Liver (tissue), 9 donors: ENCODE data around the gene TSPOAP1. TPM values are rescaled to one million over a fixed set of nuclear protein-coding genes. Genes with fewer than 3 reads are reported as not detected.

ENCODE experiments used
- DNase-seq: peaks from one replicate; pipeline ENCODE4 v3.0.0-alpha.2; 2017; ENCODE audit warnings: low spot score
- H3K27ac ChIP-seq, 2 donors: one replicate each; pipeline ENCODE4 v1.7.0; 2013; ENCODE audit warnings: inconsistent platforms in 2 of 2, low read length in 2 of 2, control low read depth in 1 of 2, low read depth in 1 of 2, mild to moderate bottlenecking in 1 of 2
- H3K27me3 ChIP-seq, 4 donors: one replicate each; pipeline versions ENCODE4 v1.6.1 to v1.7.0; 2013; ENCODE audit warnings: low read length in 3 of 4, inconsistent platforms in 1 of 4, mild to moderate bottlenecking in 1 of 4, moderate library complexity in 1 of 4; ENCODE audit not compliant: control insufficient read depth in 4 of 4, insufficient read depth in 4 of 4
- H3K36me3 ChIP-seq, 4 donors: one replicate each; pipeline versions ENCODE4 v1.6.1 to v1.7.0; 2013; ENCODE audit warnings: low read length in 3 of 4, mild to moderate bottlenecking in 3 of 4, low read depth in 1 of 4, moderate library complexity in 1 of 4; ENCODE audit not compliant: control insufficient read depth in 4 of 4, insufficient read depth in 3 of 4
- H3K4me1 ChIP-seq, 4 donors: one replicate each; pipeline versions ENCODE4 v1.6.1 to v1.7.0; 2013; ENCODE audit warnings: low read length in 3 of 4, mild to moderate bottlenecking in 3 of 4, moderate library complexity in 1 of 4; ENCODE audit not compliant: control insufficient read depth in 4 of 4, insufficient read depth in 4 of 4
- H3K4me3 ChIP-seq, 3 donors: one replicate each; pipeline versions ENCODE4 v1.6.1 to v1.7.0; 2013; ENCODE audit warnings: low read length in 3 of 3, control low read depth in 1 of 3, low read depth in 1 of 3, mild to moderate bottlenecking in 1 of 3
- H3K9ac ChIP-seq, 2 donors: one replicate each; pipeline ENCODE4 v1.7.0; 2013; ENCODE audit warnings: low read length in 2 of 2, mild to moderate bottlenecking in 2 of 2, moderate library complexity in 2 of 2, control low read depth in 1 of 2, low read depth in 1 of 2
- H3K9me3 ChIP-seq, 4 donors: one replicate each; pipeline versions ENCODE4 v1.6.1 to v1.7.0; 2013; ENCODE audit warnings: low read length in 3 of 4; ENCODE audit not compliant: control insufficient read depth in 4 of 4
- EGR1 ChIP-seq, 2 donors: IDR thresholded peaks; 2 replicates each; pipeline ENCODE4 v1.6.1; 2016 to 2018; ENCODE audit warnings: antibody characterized with exemption in 2 of 2, low read depth in 2 of 2
- FOXA1 ChIP-seq: IDR thresholded peaks from 2 replicates; pipeline ENCODE4 v1.6.1; 2016; ENCODE audit warnings: antibody characterized with exemption
- FOXA2 ChIP-seq: IDR thresholded peaks from 2 replicates; pipeline ENCODE4 v1.6.1; 2016; ENCODE audit warnings: antibody characterized with exemption
- GABPA ChIP-seq, 2 donors: IDR thresholded peaks in 1 of 2; conservative IDR thresholded peaks in 1 of 2; 2 replicates each; pipeline ENCODE4 v1.6.1; 2016; ENCODE audit warnings: antibody characterized with exemption in 2 of 2, mild to moderate bottlenecking in 1 of 2, moderate library complexity in 1 of 2
- HNF4A ChIP-seq, 2 donors: conservative IDR thresholded peaks; 2 replicates each; pipeline ENCODE4 v1.6.1; 2016; ENCODE audit warnings: antibody characterized with exemption in 2 of 2, mild to moderate bottlenecking in 2 of 2
- HNF4G ChIP-seq: IDR thresholded peaks from 2 replicates; pipeline ENCODE4 v1.6.1; 2016; ENCODE audit warnings: antibody characterized with exemption
- JUND ChIP-seq, 2 donors: IDR thresholded peaks; 2 replicates each; pipeline ENCODE4 v1.6.1; 2016; ENCODE audit warnings: antibody characterized with exemption in 2 of 2
- MAX ChIP-seq: IDR thresholded peaks from 2 replicates; pipeline ENCODE4 v1.6.1; 2016; ENCODE audit warnings: antibody characterized with exemption
- NR2F2 ChIP-seq: IDR thresholded peaks from 2 replicates; pipeline ENCODE4 v1.6.1; 2016; ENCODE audit warnings: antibody characterized with exemption
- RAD21 ChIP-seq, 2 donors: IDR thresholded peaks; 2 replicates each; pipeline ENCODE4 v1.6.1; 2016; ENCODE audit warnings: antibody characterized with exemption in 2 of 2, mild to moderate bottlenecking in 2 of 2
- REST ChIP-seq: IDR thresholded peaks from 2 replicates; pipeline ENCODE4 v1.6.1; 2016; ENCODE audit warnings: antibody characterized with exemption, mild to moderate bottlenecking
- RXRA ChIP-seq, 2 donors: IDR thresholded peaks; 2 replicates each; pipeline ENCODE4 v1.6.1; 2017 to 2018; ENCODE audit warnings: antibody characterized with exemption in 2 of 2, mild to moderate bottlenecking in 1 of 2
- SP1 ChIP-seq: IDR thresholded peaks from 2 replicates; pipeline ENCODE4 v1.6.1; 2018; ENCODE audit warnings: antibody characterized with exemption, mild to moderate bottlenecking
- TAF1 ChIP-seq: conservative IDR thresholded peaks from 2 replicates; pipeline ENCODE4 v1.6.1; 2016; ENCODE audit warnings: antibody characterized with exemption, mild to moderate bottlenecking
- YY1 ChIP-seq: IDR thresholded peaks from 2 replicates; pipeline ENCODE4 v1.6.1; 2016; ENCODE audit warnings: antibody characterized with exemption, mild to moderate bottlenecking
- WGBS: extraction: QIAGEN DNeasy Blood & Tissue Kit; methylation state at CpG from one replicate; pipeline ENCODE4 v1.1.7; 2013; 5-methylcytosine and 5-hydroxymethylcytosine counted together
- polyA plus RNA-seq, 2 donors: library from polyadenylated mRNA; stranded (reverse) in 1 of 2; unstranded in 1 of 2; fragments of 200-250 nt in 1 of 2; fragments of >200 nt in 1 of 2; fragmentation: Nextera tagmentation in 1 of 2; extraction: Ambion mirVana in 1 of 2; gene quantifications; one replicate each; pipeline versions ENCODE4 v1.2.1 to v1.2.3, GENCODE V29; 2013 to 2015
- total RNA-seq, 2 donors: library from RNA; depleted of rRNA; stranded (reverse); fragments of >200 nt; gene quantifications; one replicate each; pipeline ENCODE4 v1.2.3, GENCODE V29; 2014
- TF ChIP-seq, protein P1 (sequence below): IDR thresholded peaks from 2 replicates; pipeline ENCODE4 v1.6.1; 2016; ENCODE audit warnings: antibody characterized with exemption
- TF ChIP-seq, protein P2 (sequence below): fragments of 150-350 bp; IDR thresholded peaks from 2 replicates; pipeline ENCODE4 v1.5.1; 2017; ENCODE audit warnings: improper control_type of control experiment, low read depth, low read length; ENCODE audit not compliant: missing input control
- TF ChIP-seq, protein P3 (sequence below): IDR thresholded peaks from 2 replicates; pipeline ENCODE4 v1.6.1; 2016; ENCODE audit warnings: antibody characterized with exemption
- donor health status: healthy.
- donor health status: healthy.
- donor health status: healthy.
- donor health status: healthy.
- donor health status: healthy.

Gene TSPOAP1
- total and polyA plus RNA-seq, 4 donors = 1.5 to 4.6 (median 2.6) TPM

- no peak overlapping the region for H3K27ac ChIP-seq
- H3K4me3 ChIP-seq = no peak overlapping the region
- TF ChIP-seq JUND (IDR thresholded peaks at IDR 0.05) (no peak), HNF4G (no peak)
- no peaks in the 10 kb centered on the region for H3K36me3 ChIP-seq
- WGBS = 86% methylated on average over 6 of the region's 6 CpGs
- no peaks in the 10 kb centered on the region for H3K27me3 ChIP-seq
- H3K9ac ChIP-seq = no peak overlapping the region
- no peaks in the 10 kb centered on the region for H3K4me1 ChIP-seq
- no peak for DNase-seq
- no peaks in the 10 kb centered on the region for H3K9me3 ChIP-seq
Observed at GRCh38 chr17:58300336-58300735, 28.3 kb downstream of the TSPOAP1 start.

GRCh38 chr17:58294034-58294433, 34.6 kb downstream of the TSPOAP1 start:
- no peak overlapping the region for H3K4me3 ChIP-seq
- WGBS = 91% methylated on average over 1 of the region's 1 CpG
- H3K4me1 ChIP-seq = no peaks in the 10 kb centered on the region
- no peak for TF ChIP-seq NR2F2
- no peak for TF ChIP-seq JUND (IDR thresholded peaks at IDR 0.05)
- no peak for TF ChIP-seq TAF1
- no peak for TF ChIP-seq MAX
- TF ChIP-seq YY1 = no peak
- TF ChIP-seq FOXA1 = no peak
- TF ChIP-seq RAD21 (IDR thresholded peaks at IDR 0.05) = no peak
- TF ChIP-seq FOXA2 = no peak
- TF ChIP-seq, protein P1, sequence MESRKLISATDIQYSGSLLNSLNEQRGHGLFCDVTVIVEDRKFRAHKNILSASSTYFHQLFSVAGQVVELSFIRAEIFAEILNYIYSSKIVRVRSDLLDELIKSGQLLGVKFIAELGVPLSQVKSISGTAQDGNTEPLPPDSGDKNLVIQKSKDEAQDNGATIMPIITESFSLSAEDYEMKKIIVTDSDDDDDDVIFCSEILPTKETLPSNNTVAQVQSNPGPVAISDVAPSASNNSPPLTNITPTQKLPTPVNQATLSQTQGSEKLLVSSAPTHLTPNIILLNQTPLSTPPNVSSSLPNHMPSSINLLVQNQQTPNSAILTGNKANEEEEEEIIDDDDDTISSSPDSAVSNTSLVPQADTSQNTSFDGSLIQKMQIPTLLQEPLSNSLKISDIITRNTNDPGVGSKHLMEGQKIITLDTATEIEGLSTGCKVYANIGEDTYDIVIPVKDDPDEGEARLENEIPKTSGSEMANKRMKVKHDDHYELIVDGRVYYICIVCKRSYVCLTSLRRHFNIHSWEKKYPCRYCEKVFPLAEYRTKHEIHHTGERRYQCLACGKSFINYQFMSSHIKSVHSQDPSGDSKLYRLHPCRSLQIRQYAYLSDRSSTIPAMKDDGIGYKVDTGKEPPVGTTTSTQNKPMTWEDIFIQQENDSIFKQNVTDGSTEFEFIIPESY = no peak
- TF ChIP-seq EGR1 (IDR thresholded peaks at IDR 0.05; ENCODE audit: low read depth in 2 of 2) = no peak
- no peak for TF ChIP-seq RXRA (IDR thresholded peaks at IDR 0.05)
- no peak for TF ChIP-seq GABPA (IDR thresholded peaks at IDR 0.05 in 1 of 2, conservative IDR thresholded peaks at IDR 0.05 in 1 of 2)
- no peak for TF ChIP-seq HNF4G
- TF ChIP-seq HNF4A (conservative IDR thresholded peaks at IDR 0.05) = no peak
- no peaks in the 10 kb centered on the region for H3K9me3 ChIP-seq
- no peak overlapping the region for H3K9ac ChIP-seq
- no peak for DNase-seq
- H3K27ac ChIP-seq = no peak overlapping the region
- peaks cover 0 to 3% (median 0%) of the 10 kb centered on the region in 4 donors for H3K27me3 ChIP-seq
- no peaks in the 10 kb centered on the region for H3K36me3 ChIP-seq

DNA sequence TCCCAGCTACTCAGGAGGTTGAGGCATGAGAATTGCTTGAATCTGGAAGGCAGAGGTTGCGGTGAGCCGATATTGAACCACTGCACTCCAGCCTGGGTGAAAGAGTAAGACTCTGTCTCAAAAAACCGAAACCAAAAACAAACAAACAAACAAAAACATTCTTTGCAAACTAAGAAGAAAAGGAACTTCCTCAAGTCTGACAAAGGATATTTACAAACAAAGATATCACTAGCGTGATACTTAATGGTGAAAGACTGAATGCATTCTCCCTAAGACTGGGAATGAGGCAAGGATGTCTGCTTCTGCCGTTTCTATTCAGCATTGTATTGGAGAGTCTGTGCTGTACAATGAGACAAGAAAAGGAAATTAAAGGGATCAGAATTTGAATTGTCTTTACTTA, 37.3 kb downstream of the TSPOAP1 start:
- no peak overlapping the region for H3K27ac ChIP-seq
- WGBS = 69% methylated on average over 5 of the region's 5 CpGs

More for the DNA sequence above, 37.3 kb downstream of the TSPOAP1 start:
- Histone ChIP-seq H3K9me3 (no peaks in the 10 kb centered on the region), H3K4me3 (no peak overlapping the region), H3K4me1 (no peaks in the 10 kb centered on the region), H3K9ac (no peak overlapping the region), H3K36me3 (no peaks in the 10 kb centered on the region), H3K27me3 (peaks cover 0 to 3% (median 0%) of the 10 kb centered on the region in 4 donors)
- no peak for TF ChIP-seq RAD21 (IDR thresholded peaks at IDR 0.05)
- no peak for TF ChIP-seq JUND (IDR thresholded peaks at IDR 0.05)
- no peak for TF ChIP-seq MAX
- no peak for TF ChIP-seq EGR1 (IDR thresholded peaks at IDR 0.05; ENCODE audit: low read depth in 2 of 2)
- TF ChIP-seq NR2F2 = no peak
- no peak for TF ChIP-seq SP1
- no peak for TF ChIP-seq FOXA2
- TF ChIP-seq, protein P2, sequence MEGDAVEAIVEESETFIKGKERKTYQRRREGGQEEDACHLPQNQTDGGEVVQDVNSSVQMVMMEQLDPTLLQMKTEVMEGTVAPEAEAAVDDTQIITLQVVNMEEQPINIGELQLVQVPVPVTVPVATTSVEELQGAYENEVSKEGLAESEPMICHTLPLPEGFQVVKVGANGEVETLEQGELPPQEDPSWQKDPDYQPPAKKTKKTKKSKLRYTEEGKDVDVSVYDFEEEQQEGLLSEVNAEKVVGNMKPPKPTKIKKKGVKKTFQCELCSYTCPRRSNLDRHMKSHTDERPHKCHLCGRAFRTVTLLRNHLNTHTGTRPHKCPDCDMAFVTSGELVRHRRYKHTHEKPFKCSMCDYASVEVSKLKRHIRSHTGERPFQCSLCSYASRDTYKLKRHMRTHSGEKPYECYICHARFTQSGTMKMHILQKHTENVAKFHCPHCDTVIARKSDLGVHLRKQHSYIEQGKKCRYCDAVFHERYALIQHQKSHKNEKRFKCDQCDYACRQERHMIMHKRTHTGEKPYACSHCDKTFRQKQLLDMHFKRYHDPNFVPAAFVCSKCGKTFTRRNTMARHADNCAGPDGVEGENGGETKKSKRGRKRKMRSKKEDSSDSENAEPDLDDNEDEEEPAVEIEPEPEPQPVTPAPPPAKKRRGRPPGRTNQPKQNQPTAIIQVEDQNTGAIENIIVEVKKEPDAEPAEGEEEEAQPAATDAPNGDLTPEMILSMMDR = no peak
- TF ChIP-seq GABPA (IDR thresholded peaks at IDR 0.05 in 1 of 2, conservative IDR thresholded peaks at IDR 0.05 in 1 of 2) = no peak
- no peak for TF ChIP-seq HNF4G
- no peak for TF ChIP-seq RXRA (IDR thresholded peaks at IDR 0.05)
- TF ChIP-seq REST = no peak
- TF ChIP-seq, protein P3, sequence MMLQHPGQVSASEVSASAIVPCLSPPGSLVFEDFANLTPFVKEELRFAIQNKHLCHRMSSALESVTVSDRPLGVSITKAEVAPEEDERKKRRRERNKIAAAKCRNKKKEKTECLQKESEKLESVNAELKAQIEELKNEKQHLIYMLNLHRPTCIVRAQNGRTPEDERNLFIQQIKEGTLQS = no peak
- TF ChIP-seq, protein P1 = no peak
- DNase-seq = no peak
